ENCODE results near the gene CEP120. TPM values are rescaled to one million over a fixed set of nuclear protein-coding genes. Genes with fewer than 3 reads are reported as not detected.

Gene CEP120
- total RNA-seq, 1 donor = 24.2 TPM

DNA sequence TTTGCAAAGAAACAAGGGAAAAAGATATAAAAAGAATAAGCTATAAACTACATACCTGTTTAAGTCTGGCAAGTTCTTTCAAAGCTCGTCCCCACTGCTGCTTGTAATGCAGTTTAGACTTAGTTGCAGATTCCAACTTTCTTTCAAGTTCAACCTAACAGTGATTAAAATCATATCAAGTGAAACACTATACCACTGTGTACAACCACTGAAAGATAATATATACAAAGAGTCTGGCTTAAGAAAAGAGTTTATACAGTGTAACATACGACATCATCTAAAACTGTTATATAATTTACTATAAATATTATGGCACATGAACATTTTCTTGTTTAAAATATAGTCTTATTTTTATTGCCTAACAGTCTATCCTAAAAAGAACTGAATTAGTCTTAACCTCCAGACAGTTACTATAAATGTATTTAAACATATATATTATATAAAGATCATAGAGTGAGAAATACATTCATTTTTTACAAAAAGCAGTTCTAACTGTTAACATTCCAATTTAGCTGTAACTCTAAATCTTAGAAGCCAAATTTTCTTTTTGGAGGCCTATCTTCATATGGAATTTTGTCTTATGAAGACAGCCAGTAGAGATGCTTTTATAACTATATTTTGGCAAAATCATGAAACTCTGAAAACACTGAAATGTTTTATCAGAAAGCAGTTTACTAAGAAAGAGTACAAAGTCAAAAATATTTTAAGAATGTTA, 58.6 kb downstream of the CEP120 start:
- Histone ChIP-seq H3K27me3 (ENCODE audit: insufficient read depth, low read length) (no peaks in the 10 kb centered on the region), H3K4me2 (ENCODE audit: insufficient read depth, low read length) (no peak overlapping the region), H4K20me1 (ENCODE audit: insufficient read depth, low read length) (no peaks in the 10 kb centered on the region), H3K4me1 (ENCODE audit: insufficient read depth, low read length) (no peaks in the 10 kb centered on the region), H3K79me2 (ENCODE audit: insufficient read depth, low read length) (no peaks in the 10 kb centered on the region), H3K27ac (ENCODE audit: low read depth, low read length) (no peak overlapping the region), H3K4me3 (ENCODE audit: insufficient read depth, low read length) (no peak overlapping the region), H3K9me3 (ENCODE audit: low read depth, low read length) (no peaks in the 10 kb centered on the region), H2AFZ (ENCODE audit: low read length) (no peak overlapping the region), H3K36me3 (ENCODE audit: insufficient read depth, low read length) (no peaks in the 10 kb centered on the region)
- DNase-seq (ENCODE audit: insufficient read length, low spot score, missing footprints) = no peak
- TF ChIP-seq, protein P1, sequence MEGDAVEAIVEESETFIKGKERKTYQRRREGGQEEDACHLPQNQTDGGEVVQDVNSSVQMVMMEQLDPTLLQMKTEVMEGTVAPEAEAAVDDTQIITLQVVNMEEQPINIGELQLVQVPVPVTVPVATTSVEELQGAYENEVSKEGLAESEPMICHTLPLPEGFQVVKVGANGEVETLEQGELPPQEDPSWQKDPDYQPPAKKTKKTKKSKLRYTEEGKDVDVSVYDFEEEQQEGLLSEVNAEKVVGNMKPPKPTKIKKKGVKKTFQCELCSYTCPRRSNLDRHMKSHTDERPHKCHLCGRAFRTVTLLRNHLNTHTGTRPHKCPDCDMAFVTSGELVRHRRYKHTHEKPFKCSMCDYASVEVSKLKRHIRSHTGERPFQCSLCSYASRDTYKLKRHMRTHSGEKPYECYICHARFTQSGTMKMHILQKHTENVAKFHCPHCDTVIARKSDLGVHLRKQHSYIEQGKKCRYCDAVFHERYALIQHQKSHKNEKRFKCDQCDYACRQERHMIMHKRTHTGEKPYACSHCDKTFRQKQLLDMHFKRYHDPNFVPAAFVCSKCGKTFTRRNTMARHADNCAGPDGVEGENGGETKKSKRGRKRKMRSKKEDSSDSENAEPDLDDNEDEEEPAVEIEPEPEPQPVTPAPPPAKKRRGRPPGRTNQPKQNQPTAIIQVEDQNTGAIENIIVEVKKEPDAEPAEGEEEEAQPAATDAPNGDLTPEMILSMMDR (IDR thresholded peaks at IDR 0.05; ENCODE audit: extremely low read depth, low read depth, low read length) = no peak

GRCh38 chr5:123360910-123361309, 62.3 kb downstream of the CEP120 start:
- TF ChIP-seq, protein P1 (IDR thresholded peaks at IDR 0.05; ENCODE audit: extremely low read depth, low read depth, low read length) = no peak
- Histone ChIP-seq H3K79me2 (ENCODE audit: insufficient read depth, low read length) (no peaks in the 10 kb centered on the region), H3K4me1 (ENCODE audit: insufficient read depth, low read length) (no peaks in the 10 kb centered on the region), H3K4me3 (ENCODE audit: insufficient read depth, low read length) (no peak overlapping the region), H3K27me3 (ENCODE audit: insufficient read depth, low read length) (no peaks in the 10 kb centered on the region), H3K27ac (ENCODE audit: low read depth, low read length) (no peak overlapping the region), H4K20me1 (ENCODE audit: insufficient read depth, low read length) (no peaks in the 10 kb centered on the region), H2AFZ (ENCODE audit: low read length) (no peak overlapping the region), H3K9me3 (ENCODE audit: low read depth, low read length) (no peaks in the 10 kb centered on the region), H3K36me3 (ENCODE audit: insufficient read depth, low read length) (no peaks in the 10 kb centered on the region), H3K4me2 (ENCODE audit: insufficient read depth, low read length) (no peak overlapping the region)
- no peak for DNase-seq (ENCODE audit: insufficient read length, low spot score, missing footprints)

DNA sequence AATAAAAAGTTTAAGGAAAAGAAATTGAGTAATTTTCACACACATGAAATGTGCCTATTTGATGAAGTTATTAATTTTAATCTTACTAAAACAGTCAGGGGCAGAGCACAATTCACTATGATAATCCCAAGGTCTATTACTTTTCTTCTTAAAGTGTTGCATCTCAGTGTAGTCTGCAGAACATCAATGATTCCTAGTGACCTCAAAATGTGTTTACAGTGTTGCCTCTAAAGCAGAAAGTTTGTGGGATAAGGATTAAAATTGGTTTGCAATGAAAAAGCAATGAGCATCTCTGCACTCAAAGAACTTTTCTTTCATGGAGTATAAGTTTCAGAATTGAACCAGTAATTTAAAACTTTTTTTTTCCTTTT, 63.0 kb downstream of the CEP120 start:
- H3K27ac ChIP-seq (ENCODE audit: low read depth, low read length) = no peak overlapping the region
- H3K4me2 ChIP-seq (ENCODE audit: insufficient read depth, low read length) = no peak overlapping the region
- no peak for DNase-seq (ENCODE audit: insufficient read length, low spot score, missing footprints)
- TF ChIP-seq, protein P1 (IDR thresholded peaks at IDR 0.05; ENCODE audit: extremely low read depth, low read depth, low read length) = no peak
- H2AFZ ChIP-seq (ENCODE audit: low read length) = no peak overlapping the region
- H4K20me1 ChIP-seq (ENCODE audit: insufficient read depth, low read length) = no peaks in the 10 kb centered on the region
- no peak overlapping the region for H3K4me3 ChIP-seq (ENCODE audit: insufficient read depth, low read length)
- H3K4me1 ChIP-seq (ENCODE audit: insufficient read depth, low read length) = no peaks in the 10 kb centered on the region
- no peaks in the 10 kb centered on the region for H3K36me3 ChIP-seq (ENCODE audit: insufficient read depth, low read length)
- H3K9me3 ChIP-seq (ENCODE audit: low read depth, low read length) = no peaks in the 10 kb centered on the region
- no peaks in the 10 kb centered on the region for H3K79me2 ChIP-seq (ENCODE audit: insufficient read depth, low read length)
- H3K27me3 ChIP-seq (ENCODE audit: insufficient read depth, low read length) = no peaks in the 10 kb centered on the region

- Histone ChIP-seq H3K27ac (ENCODE audit: low read depth, low read length) (no peak overlapping the region), H3K9me3 (ENCODE audit: low read depth, low read length) (no peaks in the 10 kb centered on the region), H4K20me1 (ENCODE audit: insufficient read depth, low read length) (no peaks in the 10 kb centered on the region), H3K4me2 (ENCODE audit: insufficient read depth, low read length) (no peak overlapping the region), H3K36me3 (ENCODE audit: insufficient read depth, low read length) (no peaks in the 10 kb centered on the region), H3K4me1 (ENCODE audit: insufficient read depth, low read length) (no peaks in the 10 kb centered on the region), H3K27me3 (ENCODE audit: insufficient read depth, low read length) (no peaks in the 10 kb centered on the region), H3K4me3 (ENCODE audit: insufficient read depth, low read length) (no peak overlapping the region), H2AFZ (ENCODE audit: low read length) (no peak overlapping the region), H3K79me2 (ENCODE audit: insufficient read depth, low read length) (no peaks in the 10 kb centered on the region)
- DNase-seq (ENCODE audit: insufficient read length, low spot score, missing footprints) = no peak
- TF ChIP-seq, protein P1 (IDR thresholded peaks at IDR 0.05; ENCODE audit: extremely low read depth, low read depth, low read length) = no peak
These were observed 63.6 kb downstream of the CEP120 start for GRCh38 chr5:123359454-123360200.

All from osteoblast (primary cell).